ENCODE measurements around the gene APOBEC4.

GRCh38 chr1:183632964-183633363, 20.2 kb downstream of the APOBEC4 start:
- TF ChIP-seq CTCF (IDR thresholded peaks at IDR 0.05 in 2 of 3, conservative IDR thresholded peaks at IDR 0.05 in 1 of 3; ENCODE audit: borderline replicate concordance in 1 of 3, insufficient read depth in 1 of 3, low read depth in 2 of 3, low read length in 2 of 3) (no peak), POLR2A (IDR thresholded peaks at IDR 0.05; ENCODE audit: borderline replicate concordance, extremely low read depth, insufficient read depth, insufficient read length) (no peak), RAD21 (IDR thresholded peaks at IDR 0.05; ENCODE audit: low read depth) (no peak), EZH2 (IDR thresholded peaks at IDR 0.05) (no peak), ZNF274 (IDR thresholded peaks at IDR 0.05; ENCODE audit: low read depth, low read length) (no peak), EGR1 (IDR thresholded peaks at IDR 0.05; ENCODE audit: low read depth) (no peak), CEBPB (IDR thresholded peaks at IDR 0.05; ENCODE audit: low read depth) (no peak), MAX (IDR thresholded peaks at IDR 0.05) (no peak), SRF (IDR thresholded peaks at IDR 0.05; ENCODE audit: low read depth) (no peak), TCF7L2 (IDR thresholded peaks at IDR 0.05; ENCODE audit: borderline replicate concordance, extremely low read depth, insufficient read depth, insufficient read length) (no peak), EZH2phosphoT487 (IDR thresholded peaks at IDR 0.05; ENCODE audit: borderline replicate concordance) (no peak)
